Testis (tissue), 2 donors: ENCODE results near the gene MARCOL.

Experiments used
- POLR2A ChIP-seq: fragments of 450-650 bp; IDR thresholded peaks from one replicate; pipeline ENCODE4 v1.6.1; 2017; ENCODE audit warnings: antibody characterized with exemption, mild to moderate bottlenecking, moderate library complexity
- TF ChIP-seq, protein P1 (sequence below), 3 experiments: fragments of 450-650 bp in 2 of 3; fragments of 200-600 bp in 1 of 3; sonication (generic) in 1 of 3; IDR thresholded peaks; one replicate each; pipeline ENCODE4 v1.5.1; 2016 to 2019; ENCODE audit warnings: antibody characterized with exemption in 3 of 3, mild to moderate bottlenecking in 2 of 3, moderate library complexity in 1 of 3

DNA sequence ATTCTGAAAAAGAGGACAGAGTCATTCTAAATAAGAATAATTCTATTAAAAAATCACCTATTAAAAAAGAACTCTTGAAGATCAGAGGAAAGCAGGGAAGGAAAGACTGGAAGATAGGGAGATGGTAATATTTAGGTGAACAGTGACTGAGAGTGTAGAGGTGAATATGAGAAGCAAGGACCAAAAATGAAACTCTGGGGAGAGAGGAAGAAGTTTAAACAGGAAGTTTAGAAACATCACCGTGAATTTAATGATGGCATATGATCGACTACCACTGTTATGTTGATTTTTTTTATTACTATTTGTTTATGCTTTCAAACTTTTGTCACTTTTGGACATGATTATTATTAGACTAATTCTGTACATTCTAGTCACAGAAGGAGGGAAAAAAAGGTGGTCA, 37.2 kb upstream of the MARCOL start:
- TF ChIP-seq, protein P1, sequence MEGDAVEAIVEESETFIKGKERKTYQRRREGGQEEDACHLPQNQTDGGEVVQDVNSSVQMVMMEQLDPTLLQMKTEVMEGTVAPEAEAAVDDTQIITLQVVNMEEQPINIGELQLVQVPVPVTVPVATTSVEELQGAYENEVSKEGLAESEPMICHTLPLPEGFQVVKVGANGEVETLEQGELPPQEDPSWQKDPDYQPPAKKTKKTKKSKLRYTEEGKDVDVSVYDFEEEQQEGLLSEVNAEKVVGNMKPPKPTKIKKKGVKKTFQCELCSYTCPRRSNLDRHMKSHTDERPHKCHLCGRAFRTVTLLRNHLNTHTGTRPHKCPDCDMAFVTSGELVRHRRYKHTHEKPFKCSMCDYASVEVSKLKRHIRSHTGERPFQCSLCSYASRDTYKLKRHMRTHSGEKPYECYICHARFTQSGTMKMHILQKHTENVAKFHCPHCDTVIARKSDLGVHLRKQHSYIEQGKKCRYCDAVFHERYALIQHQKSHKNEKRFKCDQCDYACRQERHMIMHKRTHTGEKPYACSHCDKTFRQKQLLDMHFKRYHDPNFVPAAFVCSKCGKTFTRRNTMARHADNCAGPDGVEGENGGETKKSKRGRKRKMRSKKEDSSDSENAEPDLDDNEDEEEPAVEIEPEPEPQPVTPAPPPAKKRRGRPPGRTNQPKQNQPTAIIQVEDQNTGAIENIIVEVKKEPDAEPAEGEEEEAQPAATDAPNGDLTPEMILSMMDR (IDR thresholded peaks at IDR 0.05): no peak
- no peak for TF ChIP-seq POLR2A
